ENCODE results near the gene BCKDK. TPM values are rescaled to one million over a fixed set of nuclear protein-coding genes. Genes with fewer than 3 reads are reported as not detected.

BCKDK gene
- polyA plus RNA-seq, 3 donors: 76.5 to 93.5 (median 90.8) TPM

DNA sequence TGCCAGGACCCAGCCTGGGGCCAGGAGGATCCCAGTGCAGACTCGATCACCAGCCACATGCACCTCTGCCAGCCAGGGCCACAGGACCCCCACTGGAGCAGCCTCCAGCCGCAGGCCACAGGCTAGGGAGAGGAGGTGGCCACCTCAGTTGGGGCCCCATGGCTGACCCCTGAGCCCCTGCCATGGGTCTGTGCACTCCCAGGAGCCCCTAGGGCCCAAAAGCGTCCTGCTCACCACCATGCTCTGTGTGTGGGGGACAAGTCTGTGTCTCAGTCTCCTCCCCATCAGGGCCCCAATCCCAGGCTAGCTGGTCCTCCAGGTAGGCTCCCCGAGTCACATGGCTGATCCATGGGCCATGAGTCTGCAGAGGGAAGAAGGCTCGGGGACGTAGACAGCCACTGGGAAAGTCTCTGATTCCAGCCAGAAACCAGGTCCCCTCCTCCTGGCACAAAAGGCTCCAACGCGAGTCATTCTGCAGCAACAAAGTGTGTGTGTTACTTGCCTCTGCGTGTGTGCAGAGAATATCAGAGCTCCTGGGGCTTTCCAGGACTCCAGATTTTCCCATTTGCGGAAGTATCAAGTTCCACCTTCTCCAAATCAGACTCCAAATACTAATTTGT lies 33.4 kb downstream of the BCKDK start:
- H3K4me2 ChIP-seq (replicated peaks; ENCODE audit: extremely low read depth, low read length, poor library complexity, severe bottlenecking): peak overlapping the region; percentile 85
- TF ChIP-seq, protein P1, sequence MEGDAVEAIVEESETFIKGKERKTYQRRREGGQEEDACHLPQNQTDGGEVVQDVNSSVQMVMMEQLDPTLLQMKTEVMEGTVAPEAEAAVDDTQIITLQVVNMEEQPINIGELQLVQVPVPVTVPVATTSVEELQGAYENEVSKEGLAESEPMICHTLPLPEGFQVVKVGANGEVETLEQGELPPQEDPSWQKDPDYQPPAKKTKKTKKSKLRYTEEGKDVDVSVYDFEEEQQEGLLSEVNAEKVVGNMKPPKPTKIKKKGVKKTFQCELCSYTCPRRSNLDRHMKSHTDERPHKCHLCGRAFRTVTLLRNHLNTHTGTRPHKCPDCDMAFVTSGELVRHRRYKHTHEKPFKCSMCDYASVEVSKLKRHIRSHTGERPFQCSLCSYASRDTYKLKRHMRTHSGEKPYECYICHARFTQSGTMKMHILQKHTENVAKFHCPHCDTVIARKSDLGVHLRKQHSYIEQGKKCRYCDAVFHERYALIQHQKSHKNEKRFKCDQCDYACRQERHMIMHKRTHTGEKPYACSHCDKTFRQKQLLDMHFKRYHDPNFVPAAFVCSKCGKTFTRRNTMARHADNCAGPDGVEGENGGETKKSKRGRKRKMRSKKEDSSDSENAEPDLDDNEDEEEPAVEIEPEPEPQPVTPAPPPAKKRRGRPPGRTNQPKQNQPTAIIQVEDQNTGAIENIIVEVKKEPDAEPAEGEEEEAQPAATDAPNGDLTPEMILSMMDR (IDR thresholded peaks at IDR 0.05): no peak
- peaks cover 35 to 47% of the 10 kb centered on the region in 2 donors for H3K4me1 ChIP-seq (ENCODE audit: control insufficient read depth in 1 of 2, insufficient read depth in 2 of 2, low read length in 2 of 2)
- no peaks in the 10 kb centered on the region for H4K20me1 ChIP-seq (ENCODE audit: insufficient read depth, low read length)
- peak overlapping the region; percentile 85 to 95 (median 93) for H3K27ac Mint-ChIP-seq
- no peaks in the 10 kb centered on the region for H3K27me3 ChIP-seq (ENCODE audit: control insufficient read depth in 2 of 2, insufficient read depth in 2 of 2, low read length in 2 of 2)
- peak overlapping the region; percentile 73 to 85 for H3K4me3 Mint-ChIP-seq
- H3K27me3 Mint-ChIP-seq (ENCODE audit: low read depth in 3 of 3): peaks cover 0 to 4% (median 2%) of the 10 kb centered on the region in 3 donors
- H3K9me3 Mint-ChIP-seq: peaks cover 0 to 5% (median 0%) of the 10 kb centered on the region in 7 donors
- peak overlapping the region; percentile 72 to 78 for H3K27ac ChIP-seq (ENCODE audit: low read depth in 1 of 2, low read length in 2 of 2)
- H3K9me3 ChIP-seq (replicated peaks in 1 of 2; ENCODE audit: control insufficient read depth in 1 of 2, insufficient read depth in 1 of 2, low read length in 2 of 2): no peaks in the 10 kb centered on the region
- peak overlapping the region; percentile 90 for H2AFZ ChIP-seq (ENCODE audit: insufficient read depth, low read depth, low read length, poor library complexity, severe bottlenecking)
- H3K36me3 Mint-ChIP-seq: peaks cover 0 to 3% of the 10 kb centered on the region in 2 donors
- DNase-seq: peak in 2 of 3 donors; percentile 72 to 90
- H3K36me3 ChIP-seq (replicated peaks in 1 of 2; ENCODE audit: control insufficient read depth in 1 of 2, insufficient read depth in 2 of 2, low read length in 2 of 2): no peaks in the 10 kb centered on the region
- intact Hi-C loops (cut with micrococcal nuclease): loop anchor here (1.0 to 10.0 kb wide), 6 partner anchors 13 to 147 kb away; partner anchors contain the start of gene VKORC1 (in 1 of the 2)
- H3K4me3 ChIP-seq (replicated peaks in 1 of 3; ENCODE audit: low read depth in 2 of 3, low read length in 3 of 3): peak overlapping the region in 2 of 3 experiments; percentile 28 to 70
- peaks cover 36% of the 10 kb centered on the region for H3K4me1 Mint-ChIP-seq
- WGBS (ENCODE audit: insufficient coverage): 42% methylated on average over 3 of the region's 10 CpGs
- H3K79me2 ChIP-seq (ENCODE audit: insufficient read depth, low read length): no peaks in the 10 kb centered on the region
- H3K9ac ChIP-seq (ENCODE audit: insufficient read depth, low read length, poor library complexity, severe bottlenecking): peak overlapping the region; percentile 65

DNA sequence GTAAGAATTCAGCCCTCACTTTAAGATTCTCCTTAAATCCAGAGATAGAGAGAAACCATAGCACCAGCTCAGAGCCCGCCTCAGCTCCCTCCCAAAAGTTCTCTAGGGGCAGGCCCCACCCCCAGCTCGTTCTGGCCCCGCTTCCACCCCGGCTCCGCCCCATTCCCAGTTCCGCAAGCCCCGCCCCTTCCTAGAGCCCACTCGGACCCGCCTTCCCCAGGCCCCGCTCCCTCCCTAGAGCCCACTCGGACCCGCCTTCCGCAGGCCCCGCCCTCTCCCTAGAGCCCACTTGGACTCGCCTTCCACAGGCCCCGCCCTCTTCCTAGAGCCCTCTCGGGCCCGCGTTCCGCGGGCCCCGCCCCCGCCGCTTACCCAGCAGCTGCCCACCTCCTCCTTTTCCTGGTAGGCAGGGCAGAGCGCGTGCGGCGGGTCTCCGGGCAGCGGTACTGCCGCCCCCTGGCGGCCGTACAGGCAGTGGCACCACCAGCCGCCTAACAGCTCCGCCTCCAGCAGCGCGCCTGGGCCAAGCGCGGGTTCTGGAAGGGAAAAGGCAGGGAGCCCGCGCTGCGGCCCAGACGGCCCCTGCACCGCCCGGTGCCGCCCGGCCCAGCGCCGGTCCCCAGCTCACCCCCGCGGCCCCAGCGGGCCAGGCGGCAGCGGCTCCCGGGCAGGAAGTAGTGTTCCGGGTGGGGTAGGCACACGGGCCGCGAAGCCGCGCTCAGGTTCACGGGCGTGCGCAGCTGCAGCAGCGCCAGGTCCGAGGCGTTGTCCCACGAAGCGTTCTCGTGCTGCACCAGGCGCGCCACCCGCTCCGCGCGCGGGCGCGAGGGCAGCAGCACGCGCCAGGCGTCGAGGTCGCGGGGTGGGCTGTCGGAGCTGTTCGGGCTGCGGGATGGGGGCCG lies 34.2 kb downstream of the BCKDK start:
- Histone ChIP-seq H3K79me2 (ENCODE audit: insufficient read depth, low read length) (no peaks in the 10 kb centered on the region), H3K4me3 (replicated peaks in 1 of 3; ENCODE audit: low read depth in 2 of 3, low read length in 3 of 3) (peak overlapping the region; percentile 7 to 70 (median 28)), H3K4me1 (ENCODE audit: control insufficient read depth in 1 of 2, insufficient read depth in 2 of 2, low read length in 2 of 2) (peaks cover 35 to 47% of the 10 kb centered on the region in 2 donors), H3K4me2 (replicated peaks; ENCODE audit: extremely low read depth, low read length, poor library complexity, severe bottlenecking) (peak overlapping the region; percentile 85), H3K27me3 (ENCODE audit: control insufficient read depth in 2 of 2, insufficient read depth in 2 of 2, low read length in 2 of 2) (no peaks in the 10 kb centered on the region), H3K36me3 (replicated peaks in 1 of 2; ENCODE audit: control insufficient read depth in 1 of 2, insufficient read depth in 2 of 2, low read length in 2 of 2) (no peaks in the 10 kb centered on the region), H3K9me3 (replicated peaks in 1 of 2; ENCODE audit: control insufficient read depth in 1 of 2, insufficient read depth in 1 of 2, low read length in 2 of 2) (no peaks in the 10 kb centered on the region), H4K20me1 (ENCODE audit: insufficient read depth, low read length) (no peaks in the 10 kb centered on the region), H3K27ac (ENCODE audit: low read depth in 1 of 2, low read length in 2 of 2) (peak overlapping the region; percentile 72 to 78), H3K9ac (ENCODE audit: insufficient read depth, low read length, poor library complexity, severe bottlenecking) (peak overlapping the region; percentile 65), H2AFZ (ENCODE audit: insufficient read depth, low read depth, low read length, poor library complexity, severe bottlenecking) (peak overlapping the region; percentile 90)
- TF ChIP-seq, protein P1 (IDR thresholded peaks at IDR 0.05): peak; percentile 90
- Mint-ChIP-seq H3K36me3 (peaks cover 0 to 3% of the 10 kb centered on the region in 2 donors), H3K27ac (peak overlapping the region; percentile 85 to 95 (median 93)), H3K9me3 (peaks cover 0 to 5% (median 0%) of the 10 kb centered on the region in 7 donors), H3K4me1 (peaks cover 36% of the 10 kb centered on the region), H3K4me3 (peak overlapping the region; percentile 73 to 85), H3K27me3 (ENCODE audit: low read depth in 3 of 3) (peaks cover 0 to 4% (median 2%) of the 10 kb centered on the region in 3 donors)
- intact Hi-C loops (cut with micrococcal nuclease): loop anchor here (1.0 to 10.0 kb wide), 6 partner anchors 14 to 148 kb away; partner anchors contain the start of gene VKORC1 (in 1 of the 2)
- 7% methylated on average over 85 of the region's 89 CpGs for WGBS (ENCODE audit: insufficient coverage)
- peak; percentile 91 to 96 (median 94) for DNase-seq

Data from CD14-positive monocyte (primary cell).